CD14-positive monocyte (primary cell): ENCODE measurements around the gene MDK. TPM values are rescaled to one million over a fixed set of nuclear protein-coding genes. Genes with fewer than 3 reads are reported as not detected.

Experiments
- DNase-seq, 3 donors: peaks; one replicate each; pipeline ENCODE4 v3.0.0-alpha.2; 2011 to 2022
- H2AFZ ChIP-seq: 2 replicates; pipeline ENCODE4 v1.6.0; 2012; ENCODE audit warnings: mild to moderate bottlenecking, low read depth, low read length, inconsistent platforms; ENCODE audit not compliant: insufficient read depth, poor library complexity, severe bottlenecking
- H3K27ac ChIP-seq, 2 donors: 1 replicate in 1 of 2; 2 replicates in 1 of 2; pipeline ENCODE4 v1.5.1; 2012 to 2013; ENCODE audit warnings: low read length in 2 of 2, control low read depth in 1 of 2, inconsistent platforms in 1 of 2, low read depth in 1 of 2, mild to moderate bottlenecking in 1 of 2
- H3K27me3 ChIP-seq, 2 donors: one replicate each; pipeline versions ENCODE4 v1.6.0 to v1.6.1; 2011 to 2013; ENCODE audit warnings: low read length in 2 of 2; ENCODE audit not compliant: control insufficient read depth in 2 of 2, insufficient read depth in 2 of 2
- H3K36me3 ChIP-seq, 2 donors: replicated peaks in 1 of 2; 1 replicate in 1 of 2; 2 replicates in 1 of 2; pipeline versions ENCODE4 v1.5.1 to v1.6.1; 2012 to 2013; ENCODE audit warnings: low read length in 2 of 2, control low read depth in 1 of 2, inconsistent platforms in 1 of 2, mild to moderate bottlenecking in 1 of 2; ENCODE audit not compliant: insufficient read depth in 2 of 2, control insufficient read depth in 1 of 2
- H3K4me1 ChIP-seq, 2 donors: 1 replicate in 1 of 2; 2 replicates in 1 of 2; pipeline versions ENCODE4 v1.5.1 to v1.6.1; 2012 to 2013; ENCODE audit warnings: low read length in 2 of 2, control low read depth in 1 of 2, inconsistent platforms in 1 of 2, mild to moderate bottlenecking in 1 of 2, moderate library complexity in 1 of 2; ENCODE audit not compliant: insufficient read depth in 2 of 2, control insufficient read depth in 1 of 2
- H3K4me2 ChIP-seq: replicated peaks from 2 replicates; pipeline ENCODE3; 2012; ENCODE audit warnings: low read length, moderate library complexity, mild to moderate bottlenecking; ENCODE audit not compliant: poor library complexity, severe bottlenecking; ENCODE audit errors: extremely low read depth
- H3K4me3 ChIP-seq, 3 experiments: fragments of 200-600 bp in 1 of 3; sonication (generic) in 1 of 3; replicated peaks in 1 of 3; 1 replicate in 2 of 3; 2 replicates in 1 of 3; pipeline ENCODE4 v1.5.1; 2011 to 2013; ENCODE audit warnings: low read length in 3 of 3, mild to moderate bottlenecking in 3 of 3, control low read depth in 2 of 3, low read depth in 2 of 3, inconsistent platforms in 1 of 3, moderate library complexity in 1 of 3
- H3K79me2 ChIP-seq: 2 replicates; pipeline ENCODE4 v1.6.0; 2012; ENCODE audit warnings: mild to moderate bottlenecking, control low read depth, inconsistent platforms, low read length, moderate library complexity; ENCODE audit not compliant: insufficient read depth
- H3K9ac ChIP-seq: 2 replicates; pipeline ENCODE4 v1.6.0; 2017; ENCODE audit warnings: low read length, mild to moderate bottlenecking; ENCODE audit not compliant: insufficient read depth, poor library complexity, severe bottlenecking
- H3K9me3 ChIP-seq, 2 donors: replicated peaks in 1 of 2; 1 replicate in 1 of 2; 2 replicates in 1 of 2; pipeline versions ENCODE4 v1.5.1 to v1.6.1; 2012 to 2013; ENCODE audit warnings: low read length in 2 of 2, control low read depth in 1 of 2; ENCODE audit not compliant: control insufficient read depth in 1 of 2, insufficient read depth in 1 of 2
- H4K20me1 ChIP-seq: 2 replicates; pipeline ENCODE4 v1.6.0; 2012; ENCODE audit warnings: mild to moderate bottlenecking, low read length, control low read depth, moderate library complexity; ENCODE audit not compliant: insufficient read depth
- H3K27ac Mint-ChIP-seq, 7 donors: one replicate each; pipeline ENCODE4 v1.8.0; 2020; ENCODE audit warnings: mild to moderate bottlenecking in 7 of 7, mixed read lengths in 7 of 7, moderate library complexity in 6 of 7, inconsistent platforms in 2 of 7
- H3K27me3 Mint-ChIP-seq, 3 donors: one replicate each; pipeline ENCODE4 v1.8.0; 2021 to 2022; ENCODE audit warnings: low read depth in 3 of 3, mild to moderate bottlenecking in 3 of 3, mixed read lengths in 3 of 3, moderate library complexity in 3 of 3, inconsistent platforms in 1 of 3
- H3K36me3 Mint-ChIP-seq, 2 donors: one replicate each; pipeline ENCODE4 v1.8.0; 2020; ENCODE audit warnings: mixed read lengths in 2 of 2, inconsistent platforms in 1 of 2, mild to moderate bottlenecking in 1 of 2
- H3K4me1 Mint-ChIP-seq: one replicate; pipeline ENCODE4 v1.8.0; 2020; ENCODE audit warnings: mild to moderate bottlenecking, mixed read lengths
- H3K4me3 Mint-ChIP-seq, 2 donors: one replicate each; pipeline ENCODE4 v1.8.0; 2020; ENCODE audit warnings: mild to moderate bottlenecking in 2 of 2, mixed read lengths in 2 of 2, moderate library complexity in 1 of 2
- H3K9me3 Mint-ChIP-seq, 7 donors: one replicate each; pipeline ENCODE4 v1.8.0; 2020 to 2022; ENCODE audit warnings: mixed read lengths in 7 of 7, mild to moderate bottlenecking in 6 of 7, moderate library complexity in 6 of 7, inconsistent platforms in 2 of 7
- CTCF ChIP-seq: fragments of 200-600 bp; IDR thresholded peaks from one replicate; pipeline ENCODE4 v1.8.0; 2022; ENCODE audit warnings: antibody characterized with exemption, mild to moderate bottlenecking
- WGBS: methylation state at CpG from one replicate; pipeline ENCODE4 v1.1.5; 2013; ENCODE audit warnings: missing lambda C conversion rate; ENCODE audit not compliant: insufficient coverage; 5-methylcytosine and 5-hydroxymethylcytosine counted together
- intact Hi-C, 2 donors: fragments of 100-400 bp; cut with micrococcal nuclease; formaldehyde crosslinking; loops; one replicate each; pipeline versions ENCODE4 v1.15.0 to v1.15.1; 2023
- polyA plus RNA-seq, 3 donors: library from polyadenylated mRNA; depleted of rRNA in 1 of 3; unstranded in 2 of 3; stranded (reverse) in 1 of 3; fragments of 300-500 nt in 2 of 3; fragments of >200 nt in 1 of 3; fragmentation: Illumina TruSeq in 2 of 3; gene quantifications; 1 replicate in 2 of 3; 2 replicates in 1 of 3; pipeline ENCODE4 v1.2.3, GENCODE V29; 2012 to 2021

MDK gene
- polyA plus RNA-seq, 3 donors, result 2.8 TPM; not detected in 2

- Histone ChIP-seq H3K36me3 (peaks cover 12 to 14% of the 10 kb centered on the region in 2 donors), H3K79me2 (peaks cover 74% of the 10 kb centered on the region), H3K9me3 (no peaks in the 10 kb centered on the region), H2AFZ (peak overlapping the region; percentile 72), H3K27ac (peak overlapping the region; percentile 86 to 93), H3K9ac (peak overlapping the region; percentile 86), H3K27me3 (no peaks in the 10 kb centered on the region), H4K20me1 (peaks cover 55% of the 10 kb centered on the region), H3K4me2 (peak overlapping the region; percentile 93), H3K4me3 (peak overlapping the region; percentile 88 to 98 (median 92)), H3K4me1 (peaks cover 74 to 85% of the 10 kb centered on the region in 2 donors)
- Mint-ChIP-seq H3K9me3 (peaks cover 0 to 4% (median 0%) of the 10 kb centered on the region in 7 donors), H3K4me1 (peaks cover 86% of the 10 kb centered on the region), H3K27me3 (peaks cover 0 to 3% (median 3%) of the 10 kb centered on the region in 3 donors), H3K4me3 (peak overlapping the region; percentile 96 to 100), H3K27ac (peak overlapping the region; percentile 95 to 99 (median 96)), H3K36me3 (peaks cover 7 to 34% of the 10 kb centered on the region in 2 donors)
- 0% methylated on average over 5 of the region's 10 CpGs for WGBS
- peak in 2 of 3 donors; percentile 62 to 67 for DNase-seq
- TF ChIP-seq CTCF, result no peak
- intact Hi-C loops, result loop anchor here in 1 of 2 donors (10.0 kb wide), 1 partner anchor 221 kb away; the partner anchor contains the start of gene PHF21A
These were observed 35.5 kb upstream of the MDK start for GRCh38 chr11:46345881-46346484.

- H3K27ac Mint-ChIP-seq, result peak within 1 kb of the TSS; percentile 95 to 99 (median 96)
- 2% methylated on average over 80 of the region's 80 CpGs for WGBS
These were observed 34.4 kb upstream of the MDK start, which contains the start of gene DGKZ for GRCh38 chr11:46346886-46347636. Gene DGKZ (plus strand): TSS chr11:46347463. CDS start chr11:46347660, 197 bp downstream.

More at GRCh38 chr11:46346886-46347636, 34.4 kb upstream of the MDK start, which contains the start of gene DGKZ:
- Mint-ChIP-seq H3K36me3 (peaks cover 7 to 42% of the 10 kb centered on the region in 2 donors), H3K9me3 (peaks cover 0 to 4% (median 0%) of the 10 kb centered on the region in 7 donors), H3K27me3 (peaks cover 0 to 1% (median 0%) of the 10 kb centered on the region in 3 donors), H3K4me1 (peaks cover 86% of the 10 kb centered on the region), H3K4me3 (peak within 1 kb of the TSS; percentile 96 to 100)
- Histone ChIP-seq H4K20me1 (peaks cover 65% of the 10 kb centered on the region), H3K4me3 (peak within 1 kb of the TSS; percentile 88 to 98 (median 92)), H3K9ac (peak within 1 kb of the TSS; percentile 86), H3K4me2 (peak within 1 kb of the TSS; percentile 93), H3K79me2 (peaks cover 85% of the 10 kb centered on the region), H3K27ac (peak within 1 kb of the TSS; percentile 86 to 93), H3K9me3 (no peaks in the 10 kb centered on the region), H3K36me3 (peaks cover 17 to 21% of the 10 kb centered on the region in 2 donors), H3K27me3 (no peaks in the 10 kb centered on the region), H2AFZ (no peak within 1 kb of the TSS), H3K4me1 (peaks cover 74 to 85% of the 10 kb centered on the region in 2 donors)
- TF ChIP-seq CTCF, result peak; percentile 81
- DNase-seq, result peak; percentile 70 to 86 (median 81)
- intact Hi-C loops, result loop anchor here in 1 of 2 donors (10.0 kb wide), 1 partner anchor 222 kb away; the partner anchor contains the start of gene PHF21A
